Skin epidermis (tissue), 12 donors: ENCODE results near the gene DAND5.

Experiments used
- H3K27ac ChIP-seq, 21 experiments: fragments of 200-600 bp; sonication (generic) in 11 of 21; one replicate each; pipeline ENCODE4 v1.5.0; 2020; ENCODE audit warnings: mild to moderate bottlenecking in 3 of 21, inconsistent platforms in 2 of 21, moderate library complexity in 2 of 21
- H3K4me3 ChIP-seq, 7 experiments: fragments of 200-600 bp; sonication (generic) in 2 of 7; one replicate each; pipeline ENCODE4 v1.5.0; 2020; ENCODE audit warnings: inconsistent platforms in 2 of 7, mild to moderate bottlenecking in 2 of 7, moderate library complexity in 1 of 7

DAND5 gene, protein sequence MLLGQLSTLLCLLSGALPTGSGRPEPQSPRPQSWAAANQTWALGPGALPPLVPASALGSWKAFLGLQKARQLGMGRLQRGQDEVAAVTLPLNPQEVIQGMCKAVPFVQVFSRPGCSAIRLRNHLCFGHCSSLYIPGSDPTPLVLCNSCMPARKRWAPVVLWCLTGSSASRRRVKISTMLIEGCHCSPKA

GRCh38 chr19:12969292-12969988 is at the start of gene DAND5:
DAND5 (plus strand) TSS chr19:12969576; CDS start chr19:12969661, 85 bp downstream.
- Histone ChIP-seq H3K4me3 (no peak within 1 kb of the TSS), H3K27ac (no peak within 1 kb of the TSS)

GRCh38 chr19:12921047-12921446 is 48.3 kb upstream of the DAND5 start:
- Histone ChIP-seq H3K27ac (no peak overlapping the region), H3K4me3 (no peak overlapping the region)

DNA sequence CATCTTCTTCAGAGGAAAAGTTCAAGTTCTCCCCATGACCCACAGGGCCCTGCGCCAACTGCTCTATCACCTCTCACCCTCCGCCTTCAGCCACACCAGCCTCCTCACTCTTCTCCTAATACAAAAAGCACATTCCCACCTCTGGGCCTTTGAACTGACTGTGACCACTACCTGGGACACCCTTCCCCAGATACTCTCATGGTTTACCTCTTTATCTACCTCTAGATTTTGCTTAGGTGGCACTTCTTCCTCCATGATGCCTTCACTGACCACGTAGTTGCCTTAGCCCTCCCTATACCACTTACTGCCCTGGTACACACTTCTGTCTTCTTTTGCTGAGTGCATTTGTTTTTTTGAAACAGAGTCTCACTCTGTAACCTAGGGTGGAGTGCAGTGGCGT is 46.4 kb upstream of the DAND5 start:
- H3K27ac ChIP-seq, result no peak overlapping the region
- H3K4me3 ChIP-seq, result no peak overlapping the region

DNA sequence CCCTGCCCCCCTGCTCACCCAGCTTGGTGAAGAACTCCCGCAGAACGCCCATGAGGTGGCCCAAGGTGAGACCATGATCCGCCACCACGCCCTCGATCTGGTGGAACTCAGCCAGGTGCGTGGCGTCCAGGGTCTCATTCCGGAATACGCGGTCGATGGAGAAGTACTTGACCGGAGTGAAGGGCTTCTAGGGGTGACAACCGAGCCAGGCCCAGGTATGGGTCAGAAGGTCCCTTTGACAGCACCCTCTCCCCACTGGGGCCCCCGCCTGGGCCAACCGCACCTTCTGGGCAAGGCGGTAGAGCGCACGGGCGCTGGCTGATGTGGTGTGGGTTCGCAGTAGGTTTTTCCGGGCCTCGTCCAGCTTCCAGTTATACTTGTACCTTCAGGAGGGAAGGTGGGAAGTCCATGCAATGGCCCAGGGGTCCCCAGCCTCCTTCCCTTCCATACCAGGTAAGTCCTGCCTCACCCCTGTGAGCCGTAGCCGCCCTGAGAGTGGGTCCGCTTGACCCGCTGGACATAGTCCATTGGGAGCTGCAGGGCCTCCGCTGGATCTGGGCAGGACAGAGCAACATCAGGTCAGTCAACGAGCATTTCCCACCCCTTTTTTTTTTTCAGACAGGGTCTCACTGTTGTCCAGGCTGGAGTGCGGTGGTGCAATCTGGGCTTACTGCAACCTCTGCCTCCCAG is 44.6 kb upstream of the DAND5 start:
- H3K27ac ChIP-seq, result no peak overlapping the region
- no peak overlapping the region for H3K4me3 ChIP-seq

DNA sequence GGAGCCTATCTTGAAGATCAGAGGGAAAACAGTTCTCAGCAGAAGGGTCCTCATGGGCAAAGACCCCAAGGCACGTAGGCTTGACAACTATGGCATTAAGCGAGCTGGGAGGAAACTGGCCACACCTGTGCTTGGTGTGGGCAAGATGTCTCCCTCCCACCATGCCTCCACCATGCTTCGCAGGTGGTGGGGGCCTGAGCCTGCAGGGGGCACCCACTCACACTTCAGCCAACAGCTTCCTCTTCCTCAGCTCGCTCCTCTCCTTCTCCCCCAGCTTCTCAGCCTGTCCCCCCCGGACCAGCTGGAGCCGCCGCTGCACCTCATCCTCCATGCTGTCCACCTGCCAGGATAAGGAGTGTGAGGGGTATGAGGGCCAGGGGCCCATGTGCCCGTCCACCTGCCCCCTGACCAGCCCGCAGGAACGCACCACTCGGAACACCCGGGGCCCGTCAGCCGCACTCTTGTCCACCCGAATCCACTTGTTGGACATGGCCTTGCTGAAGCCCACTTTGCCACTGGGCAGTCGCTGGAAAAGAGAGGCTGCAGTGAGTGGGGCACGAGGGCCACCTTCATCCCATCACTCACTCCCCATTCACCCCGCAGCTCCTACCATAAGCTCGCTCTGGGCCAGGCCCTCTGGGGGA is 39.3 kb upstream of the DAND5 start:
- no peak overlapping the region for H3K4me3 ChIP-seq
- no peak overlapping the region for H3K27ac ChIP-seq

GRCh38 chr19:12932392-12933286 is 36.7 kb upstream of the DAND5 start:
- H3K27ac ChIP-seq, result peak overlapping the region in 20 of 21 experiments; percentile 68 to 95 (median 85)
- peak overlapping the region; percentile 66 to 98 (median 87) for H3K4me3 ChIP-seq

DNA sequence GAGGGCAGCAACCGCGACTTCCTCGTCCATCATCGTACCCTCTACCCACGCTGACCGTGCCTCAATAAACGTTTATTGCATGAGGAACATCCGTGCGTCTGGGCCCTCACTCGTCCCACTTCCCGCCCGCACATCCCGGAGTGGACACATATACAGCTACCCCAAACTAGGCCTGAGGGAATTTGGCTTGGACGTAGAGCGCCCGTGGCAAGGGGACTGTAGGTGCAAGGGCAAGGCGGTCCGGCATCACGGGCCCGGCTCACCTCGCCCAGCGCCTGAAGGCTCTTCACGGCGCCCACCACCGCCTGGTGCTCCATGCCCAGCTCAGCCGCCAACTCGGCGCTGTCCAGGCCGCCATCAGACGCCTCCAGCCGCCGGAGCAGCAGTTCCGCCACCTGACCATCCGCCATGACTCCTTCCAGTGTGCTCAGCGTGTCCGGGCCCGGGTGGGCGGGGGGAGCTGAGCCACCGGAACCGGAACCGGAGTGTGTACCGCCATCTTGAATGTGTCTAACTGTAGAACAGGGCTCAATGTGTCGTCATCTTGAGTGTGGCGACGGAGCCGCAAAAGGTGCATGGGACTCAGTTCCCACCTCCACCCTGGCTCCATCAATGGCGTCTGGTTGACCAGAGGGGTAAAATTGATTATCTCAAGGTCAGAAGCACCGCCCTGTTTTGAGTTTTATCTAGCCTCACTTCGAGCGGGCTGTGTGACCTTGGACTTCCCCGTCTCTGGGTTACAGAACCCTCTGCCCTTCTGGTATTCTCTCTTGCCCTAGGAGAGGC is 35.9 kb upstream of the DAND5 start, which contains the start of gene FARSA:
Gene FARSA, minus strand, starts transcription at position 425 of the 786 bp plus-strand sequence. Its CDS starts 15 bp downstream, at position 410.
- Histone ChIP-seq H3K27ac (peak within 1 kb of the TSS; percentile 68 to 95 (median 84)), H3K4me3 (peak within 1 kb of the TSS; percentile 66 to 98 (median 87))

GRCh38 chr19:12935071-12935470 is 34.3 kb upstream of the DAND5 start:
- Histone ChIP-seq H3K27ac (no peak overlapping the region), H3K4me3 (no peak overlapping the region)

GRCh38 chr19:12936582-12936981 is 32.8 kb upstream of the DAND5 start:
- H3K27ac ChIP-seq, result peak overlapping the region in 6 of 21 experiments; percentile 15 to 95 (median 58)
- no peak overlapping the region for H3K4me3 ChIP-seq

DNA sequence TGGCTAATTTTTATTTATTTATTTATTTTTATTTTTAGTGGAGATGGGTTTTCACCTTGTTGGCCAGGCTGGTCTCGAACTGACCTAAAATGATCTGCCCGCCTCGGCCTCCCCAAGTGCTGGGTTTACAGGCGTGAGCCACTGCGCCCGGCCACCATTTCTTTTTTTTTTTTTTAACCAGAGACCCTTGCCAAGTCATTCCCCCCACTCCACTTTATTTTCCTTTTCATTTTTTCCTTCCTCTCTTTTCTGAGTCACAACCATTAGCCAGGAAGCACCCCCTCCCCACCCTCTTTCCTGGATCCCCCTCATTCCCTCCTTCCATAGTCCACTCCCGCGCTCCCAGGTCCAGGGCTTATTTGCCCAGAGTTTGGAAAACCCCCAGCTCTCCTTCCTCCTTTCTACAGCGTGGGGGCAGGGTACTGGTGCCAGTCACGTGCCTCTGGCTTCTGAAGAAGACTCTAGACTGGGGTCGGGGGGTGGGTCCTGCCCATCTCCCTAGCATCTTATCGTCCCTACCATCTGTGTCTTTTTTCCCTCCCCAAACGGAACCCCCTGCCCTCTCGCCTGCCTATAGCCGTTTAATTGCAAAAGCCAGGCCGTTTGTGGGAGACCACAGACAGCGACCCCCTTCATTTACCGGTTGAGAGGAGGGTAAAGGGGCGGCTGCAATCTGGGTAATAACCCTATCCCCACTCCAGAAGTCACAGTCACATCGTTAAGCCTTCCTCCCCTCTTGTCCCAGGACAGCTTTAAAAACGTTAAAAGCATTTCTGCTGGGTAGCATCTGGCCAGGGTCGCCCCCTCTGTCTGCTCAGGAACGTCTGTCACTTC is 32.1 kb upstream of the DAND5 start:
- Histone ChIP-seq H3K4me3 (peak overlapping the region; percentile 81 to 100 (median 87)), H3K27ac (peak overlapping the region in 15 of 21 experiments; percentile 28 to 96 (median 54))

- Histone ChIP-seq H3K4me3 (peak within 1 kb of the TSS; percentile 81 to 100 (median 87)), H3K27ac (peak within 1 kb of the TSS; percentile 18 to 99 (median 92))
Observed at GRCh38 chr19:12937927-12938778, 31.2 kb upstream of the DAND5 start, which contains the start of gene CALR. CALR (plus strand) TSS chr19:12938609; CDS start chr19:12938680, 71 bp downstream.

DNA sequence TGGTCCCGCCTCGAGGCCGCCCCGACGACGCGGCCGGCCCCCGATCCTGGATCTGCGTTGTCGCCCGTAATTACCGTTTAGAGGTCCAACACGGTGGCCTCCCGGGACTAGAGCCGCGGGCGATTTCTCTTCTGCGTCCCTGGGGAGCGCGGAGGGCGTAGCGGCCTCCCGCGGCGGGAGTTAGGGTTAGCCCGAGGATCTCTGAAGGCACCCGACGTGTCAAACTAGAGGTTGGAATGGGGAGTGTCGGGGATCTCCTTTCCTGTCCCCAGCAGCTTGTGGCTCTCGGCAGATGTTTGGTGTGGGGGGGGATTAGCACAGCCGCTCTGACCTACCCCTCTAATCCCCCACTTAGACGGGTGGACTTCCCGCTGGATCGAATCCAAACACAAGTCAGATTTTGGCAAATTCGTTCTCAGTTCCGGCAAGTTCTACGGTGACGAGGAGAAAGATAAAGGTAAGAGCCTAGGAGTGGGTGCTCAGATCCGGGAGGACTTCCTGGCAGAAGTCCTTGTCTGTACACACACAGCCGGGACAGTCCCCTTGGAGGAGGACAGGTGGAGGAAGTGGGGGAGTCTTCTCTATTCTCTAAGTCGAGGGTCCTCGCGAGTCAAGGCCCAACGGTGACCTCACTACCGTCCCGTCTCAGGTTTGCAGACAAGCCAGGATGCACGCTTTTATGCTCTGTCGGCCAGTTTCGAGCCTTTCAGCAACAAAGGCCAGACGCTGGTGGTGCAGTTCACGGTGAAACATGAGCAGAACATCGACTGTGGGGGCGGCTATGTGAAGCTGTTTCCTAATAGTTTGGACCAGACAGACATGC is 30.4 kb upstream of the DAND5 start:
- H3K4me3 ChIP-seq, result peak overlapping the region; percentile 81 to 100 (median 87)
- H3K27ac ChIP-seq, result peak overlapping the region; percentile 18 to 99 (median 92)

GRCh38 chr19:12939975-12940423 is 29.4 kb upstream of the DAND5 start:
- peak overlapping the region in 13 of 21 experiments; percentile 30 to 99 (median 92) for H3K27ac ChIP-seq
- H3K4me3 ChIP-seq, result peak overlapping the region; percentile 81 to 100 (median 87)

GRCh38 chr19:12940897-12941296 is 28.5 kb upstream of the DAND5 start:
- Histone ChIP-seq H3K27ac (peak overlapping the region in 8 of 21 experiments; percentile 7 to 99 (median 60)), H3K4me3 (peak overlapping the region in 1 of 7 experiments; percentile 84)

- Histone ChIP-seq H3K27ac (peak overlapping the region in 6 of 21 experiments; percentile 1 to 49 (median 18)), H3K4me3 (no peak overlapping the region)
Observed at GRCh38 chr19:12943437-12944044, 25.8 kb upstream of the DAND5 start.
